HL-60/S4 treated with phorbol 12-myristate 13-acetate at 8.2 ng/mL for 4 days and 3 days (cell line): ENCODE data around the gene GPR183.

Experiments
- in situ Hi-C: fragments of 300-500 bp; cut with MboI; formaldehyde crosslinking; loops from 2 replicates; pipeline ENCODE4 v1.15.0; 2022; ENCODE audit warnings: low sequenced_read_pairs

The GPR183 gene

DNA sequence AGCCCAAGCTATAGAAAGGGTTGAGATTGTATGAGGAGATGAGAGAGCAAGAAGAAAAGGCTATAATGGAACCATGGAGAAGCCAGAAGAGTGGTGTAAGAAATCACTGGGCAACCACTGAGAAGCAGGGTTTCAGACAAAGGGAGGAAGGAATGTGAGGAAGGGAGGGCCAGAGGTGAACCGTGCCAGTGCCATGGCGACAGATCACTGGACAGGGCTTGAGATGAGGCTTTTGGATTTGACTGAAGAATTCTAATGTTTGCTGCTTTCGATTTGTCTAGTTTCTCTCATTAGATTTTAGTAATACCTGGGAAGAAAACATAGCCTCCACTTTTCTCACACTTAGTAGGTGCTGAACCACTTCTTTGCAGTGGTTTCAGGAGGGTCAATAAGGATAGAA is 6.3 kb upstream of the GPR183 start:
- in situ Hi-C loops = no loop called here

- in situ Hi-C loops = no loop called here
These were observed 5.3 kb upstream of the GPR183 start for GRCh38 chr13:99312493-99312883.

DNA sequence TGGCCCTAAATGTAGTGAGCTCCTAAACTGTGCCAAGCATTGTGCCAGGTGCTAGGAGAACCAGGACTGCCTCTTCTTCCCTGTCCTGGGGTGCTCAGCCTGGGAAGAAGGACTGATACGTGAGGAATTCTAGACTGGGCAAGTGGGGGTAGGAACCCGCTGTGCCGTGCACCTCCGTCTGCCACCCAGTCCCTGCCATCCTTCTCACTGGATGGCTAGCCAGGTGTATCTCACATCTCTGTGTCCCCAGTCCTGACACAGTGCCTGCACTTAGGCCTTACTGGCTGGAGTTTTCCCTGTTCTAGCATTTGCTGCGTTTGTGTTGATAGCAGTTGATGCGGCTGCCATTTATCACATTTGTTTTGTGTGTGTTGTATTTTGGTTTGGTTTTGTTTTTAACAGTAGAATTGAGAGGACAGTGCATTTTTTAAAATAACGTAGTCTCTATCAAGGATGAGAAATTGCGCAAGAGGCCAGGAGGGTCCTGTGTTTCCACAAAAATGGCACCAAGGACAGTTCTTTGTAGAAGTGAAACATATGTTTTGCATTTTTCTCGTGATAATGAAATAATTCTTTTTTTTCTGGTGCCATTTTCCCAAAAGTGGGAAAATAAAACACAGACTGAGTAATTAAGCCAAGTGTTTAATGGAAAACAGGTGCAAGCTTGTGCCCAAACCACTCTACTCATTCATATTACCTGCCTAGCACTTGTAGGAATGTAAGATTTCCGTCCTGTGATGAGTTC is 4.7 kb upstream of the GPR183 start:
- in situ Hi-C loops = no loop called here

GRCh38 chr13:99311137-99311536 is 3.9 kb upstream of the GPR183 start:
- in situ Hi-C loops = no loop called here

DNA sequence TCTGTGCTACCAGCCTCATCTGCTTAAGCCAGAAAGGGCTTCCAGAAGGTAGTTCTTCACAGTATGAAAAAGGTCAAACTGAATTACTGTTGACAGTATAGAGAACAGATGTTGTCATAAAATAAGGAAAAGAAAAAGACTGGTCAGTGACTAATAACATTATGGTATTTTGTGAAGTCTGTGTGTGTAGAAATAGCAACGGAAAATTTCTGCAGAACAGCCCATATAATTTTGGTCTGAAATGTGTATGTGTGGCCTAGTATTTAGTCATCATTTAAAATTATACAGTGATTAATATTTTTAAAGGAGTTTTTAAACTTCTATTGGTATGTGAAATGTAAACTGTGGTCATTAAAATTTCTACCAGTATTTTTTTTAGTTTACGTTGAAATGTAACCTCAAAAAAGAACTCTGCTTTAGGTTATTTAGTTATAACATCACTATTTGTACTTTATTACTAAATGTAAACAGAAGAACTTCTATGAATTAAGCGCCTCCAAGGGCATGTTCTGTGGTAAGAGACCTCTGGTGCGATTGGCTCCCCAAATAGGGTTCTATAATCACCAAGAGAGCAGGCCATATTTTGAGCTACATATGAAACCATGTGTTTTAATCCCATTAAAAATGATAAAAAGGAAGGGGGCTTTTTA is 3.3 kb upstream of the GPR183 start:
- in situ Hi-C loops = no loop called here

DNA sequence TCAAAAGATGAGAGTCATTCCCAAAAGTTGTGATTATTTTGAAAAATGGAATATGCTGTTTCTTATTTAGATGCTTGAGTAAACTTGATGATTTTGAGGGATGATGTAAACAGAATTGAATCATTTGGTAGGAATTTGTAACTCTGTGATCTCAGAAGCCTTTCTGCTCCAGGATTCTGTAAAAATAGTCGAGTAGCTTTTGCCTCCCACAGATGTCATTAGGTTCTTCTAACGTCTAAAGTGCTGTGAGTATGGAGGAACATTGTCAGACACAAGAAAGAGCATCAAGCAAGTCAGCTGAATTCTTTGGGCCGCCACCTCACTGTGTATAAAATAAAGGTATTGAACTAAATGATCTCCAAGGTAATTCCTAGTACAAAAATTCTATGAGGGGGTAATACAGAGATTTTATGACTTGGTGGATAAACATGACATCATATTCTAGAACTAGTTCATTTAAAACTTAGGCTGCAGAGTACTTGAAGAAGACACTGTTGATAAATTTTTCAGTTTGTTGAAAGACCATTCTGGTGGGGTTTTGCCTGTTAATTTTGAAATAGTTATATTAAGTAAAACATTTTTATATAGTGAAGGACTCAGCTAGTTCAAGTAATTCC is 1.4 kb upstream of the GPR183 start:
- in situ Hi-C loops = no loop called here

- in situ Hi-C loops = no loop called here
These were observed 595 bp upstream of the GPR183 start for GRCh38 chr13:99307648-99308339.

DNA sequence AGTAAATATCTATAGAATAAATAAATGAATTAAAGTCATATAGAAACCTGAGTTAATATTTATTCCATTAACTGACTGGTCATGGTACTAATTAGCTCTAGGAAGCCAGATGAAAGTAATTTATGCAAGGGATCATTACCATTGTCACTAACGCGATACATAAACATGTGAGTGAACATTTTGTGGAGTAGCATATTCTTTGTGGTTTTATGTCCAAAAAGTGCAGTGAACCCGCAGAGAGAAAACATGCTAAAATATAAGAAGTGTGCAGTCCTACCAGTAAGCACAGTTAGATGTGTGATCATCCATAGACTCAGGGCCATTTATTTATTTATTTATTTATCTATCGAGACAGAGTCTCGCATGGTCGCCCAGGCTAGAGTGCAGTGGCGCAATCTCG is 1.6 kb downstream of the GPR183 start:
- in situ Hi-C loops = no loop called here

GRCh38 chr13:99305158-99305557 is 2.0 kb downstream of the GPR183 start:
- in situ Hi-C loops = no loop called here

- in situ Hi-C loops = no loop called here
These were observed 2.7 kb downstream of the GPR183 start for GRCh38 chr13:99304541-99304940.

DNA sequence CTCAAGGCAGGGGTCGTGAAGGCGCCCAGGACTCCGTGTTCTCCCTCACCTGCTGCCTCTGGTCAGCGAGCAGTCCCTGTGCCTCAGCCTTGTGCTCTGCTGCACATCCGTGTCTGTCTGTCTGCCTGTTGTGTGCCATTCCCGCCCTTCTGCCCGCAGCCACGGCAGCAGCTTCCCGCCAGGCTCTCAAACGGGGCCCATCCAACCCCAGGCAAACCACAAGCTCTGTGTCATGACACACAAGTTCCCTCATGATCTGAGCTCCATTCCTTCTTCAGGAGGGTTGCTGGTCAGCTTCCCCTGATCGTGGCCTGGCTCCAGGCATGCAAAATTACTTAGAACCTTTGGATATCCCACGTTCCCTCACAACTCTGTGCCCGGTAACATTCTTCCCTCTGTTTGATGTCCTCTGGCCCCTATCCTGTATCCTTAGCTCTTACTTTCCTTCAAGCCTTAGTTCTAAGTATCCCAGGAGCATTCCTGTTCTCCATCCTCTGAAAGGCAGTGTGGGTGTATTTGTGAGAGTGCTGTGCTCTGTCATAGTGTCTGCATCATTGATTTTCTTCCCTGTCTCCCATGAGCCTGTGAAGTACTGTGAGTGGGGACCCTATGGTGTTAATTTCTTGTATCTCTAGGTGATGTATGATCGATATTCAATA is 3.2 kb downstream of the GPR183 start:
- in situ Hi-C loops = no loop called here

- in situ Hi-C loops = no loop called here
These were observed 4.3 kb downstream of the GPR183 start for GRCh38 chr13:99302637-99303505.

DNA sequence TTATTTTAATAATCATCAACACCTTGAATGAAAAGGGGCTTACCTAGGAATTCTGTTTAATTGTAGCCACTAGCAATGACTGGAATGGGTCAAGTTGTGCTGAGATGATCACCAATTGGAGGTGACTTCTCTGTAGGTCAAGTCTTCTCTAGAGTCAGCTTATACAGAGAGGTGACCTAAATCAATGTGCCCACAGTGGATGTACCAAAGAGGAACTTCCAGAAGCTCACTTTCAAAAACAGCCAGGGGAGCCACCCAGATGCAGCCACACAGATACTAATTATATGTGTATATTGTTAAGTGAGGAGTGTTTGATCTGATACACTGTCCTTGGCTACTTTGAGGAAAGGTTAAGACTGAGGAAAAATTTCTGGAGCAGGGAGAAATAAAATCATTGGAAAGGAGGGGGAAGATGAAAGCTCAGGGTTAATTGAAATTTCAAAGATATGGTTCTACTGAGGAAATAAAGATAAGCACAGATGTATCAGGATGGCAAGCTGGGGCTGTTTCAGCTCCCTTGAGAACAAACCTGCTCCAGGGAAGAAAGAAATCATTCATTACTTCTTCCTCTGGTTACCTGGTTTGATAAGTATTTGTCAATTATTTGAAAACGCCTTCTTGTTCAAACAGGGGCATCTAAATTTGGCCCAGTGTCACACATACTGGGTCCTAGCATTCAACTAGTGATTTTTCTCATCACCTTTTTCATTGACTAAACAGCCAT is 5.1 kb downstream of the GPR183 start:
- in situ Hi-C loops = no loop called here

- in situ Hi-C loops = no loop called here
These were observed 6.0 kb downstream of the GPR183 start for GRCh38 chr13:99301056-99301838.

- in situ Hi-C loops = no loop called here
These were observed 7.3 kb downstream of the GPR183 start for GRCh38 chr13:99299920-99300341.

GRCh38 chr13:99299256-99299919 is 7.8 kb downstream of the GPR183 start:
- in situ Hi-C loops = no loop called here

DNA sequence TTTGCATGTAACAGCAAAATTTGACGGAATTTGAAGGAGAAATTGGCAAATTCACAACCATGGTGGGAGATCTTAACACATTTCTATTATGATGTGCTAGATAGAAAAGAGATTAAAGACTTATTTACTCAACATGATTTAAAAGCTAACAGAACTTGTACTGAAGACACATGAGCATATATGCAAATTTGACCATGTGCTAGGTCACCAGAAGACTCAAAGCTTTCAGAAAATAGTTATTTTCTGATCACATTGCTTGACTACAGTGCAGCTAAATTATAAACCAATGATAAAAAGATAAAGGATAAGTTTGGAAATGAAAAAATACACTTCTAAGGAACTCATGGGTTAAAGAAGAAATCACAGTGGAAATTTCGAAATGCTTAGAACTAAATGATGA is 9.1 kb downstream of the GPR183 start:
- in situ Hi-C loops = no loop called here

GRCh38 chr13:99297331-99297730 is 9.9 kb downstream of the GPR183 start:
- in situ Hi-C loops = no loop called here
